Stimulated activated CD4-positive, alpha-beta T cell treated with anti-CD3 and anti-CD28 coated beads, TNF-alpha, amount 100 ng/mL, for 48 hours (primary cell): ENCODE results near the gene ATRIP.
"Not testable (repeated sequence)": the region's sequence is repeated elsewhere in the genome, so short reads cannot be mapped to it uniquely, and the experiment has no call there.

Experiments
- DNase-seq, 3 donors: peaks; one replicate each; pipeline ENCODE4 v3.0.0-alpha.2; 2020; ENCODE audit warnings: low read depth in 3 of 3

The ATRIP gene

GRCh38 chr3:48467473-48468267 is 21.1 kb downstream of the ATRIP start:
- no peak for DNase-seq

DNA sequence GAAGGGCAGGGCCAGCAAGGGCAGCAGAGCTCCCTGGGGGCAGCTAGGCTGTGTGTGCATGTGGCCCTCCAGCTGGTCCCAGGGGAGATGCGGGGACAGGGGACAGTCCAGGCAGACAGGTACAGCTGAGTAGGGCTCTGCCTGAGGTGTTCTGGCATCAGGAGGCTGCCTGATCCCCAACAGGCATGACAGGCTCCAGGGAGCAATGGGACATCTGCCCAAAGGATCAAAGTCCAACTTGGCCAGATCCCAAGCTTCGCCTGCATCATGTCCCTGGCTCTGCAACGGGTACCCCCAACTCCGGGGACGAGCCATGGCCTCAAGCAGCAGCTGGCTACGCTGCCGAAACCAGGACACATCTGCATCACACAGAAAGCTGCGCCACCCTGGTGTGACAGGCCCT is 21.8 kb downstream of the ATRIP start:
- no peak for DNase-seq

- no peak for DNase-seq
Observed at GRCh38 chr3:48469046-48469915, 22.7 kb downstream of the ATRIP start.

DNA sequence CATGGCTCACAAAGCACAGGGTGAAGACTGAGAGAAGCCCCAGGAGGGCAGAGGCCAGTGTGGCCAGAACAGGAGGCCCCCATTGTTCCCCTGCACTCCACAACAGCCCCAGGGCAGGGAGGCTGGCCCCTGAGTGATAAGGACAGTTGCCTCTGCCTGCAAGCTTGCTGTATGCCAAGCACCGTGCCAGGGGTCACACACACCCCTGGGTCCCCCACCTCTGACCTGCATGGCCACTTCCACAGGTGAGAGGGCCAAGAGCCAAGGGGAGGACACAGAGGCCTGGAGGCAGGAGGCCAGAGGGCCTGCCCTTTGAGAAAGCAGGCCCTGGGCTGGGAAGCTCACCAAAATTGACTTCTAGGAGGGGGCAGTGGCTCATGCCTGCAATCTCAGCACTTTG is 23.7 kb downstream of the ATRIP start:
- no peak for DNase-seq

DNA sequence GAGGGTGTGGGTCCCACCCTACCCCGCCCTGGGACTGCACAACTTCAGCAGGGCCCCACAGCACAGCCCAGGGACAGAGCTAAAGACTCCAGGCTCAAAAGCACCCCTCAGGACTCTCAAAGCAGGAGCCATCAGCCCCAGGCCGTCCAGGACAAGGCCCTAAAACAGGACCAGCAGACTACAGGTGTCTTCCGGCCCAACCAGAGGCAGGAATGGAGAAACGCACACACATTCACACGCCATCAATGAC is 26.1 kb downstream of the ATRIP start:
- DNase-seq: no peak

- peak; percentile 85 to 97 (median 95) for DNase-seq
Observed at GRCh38 chr3:48472923-48473616, 26.5 kb downstream of the ATRIP start.

DNA sequence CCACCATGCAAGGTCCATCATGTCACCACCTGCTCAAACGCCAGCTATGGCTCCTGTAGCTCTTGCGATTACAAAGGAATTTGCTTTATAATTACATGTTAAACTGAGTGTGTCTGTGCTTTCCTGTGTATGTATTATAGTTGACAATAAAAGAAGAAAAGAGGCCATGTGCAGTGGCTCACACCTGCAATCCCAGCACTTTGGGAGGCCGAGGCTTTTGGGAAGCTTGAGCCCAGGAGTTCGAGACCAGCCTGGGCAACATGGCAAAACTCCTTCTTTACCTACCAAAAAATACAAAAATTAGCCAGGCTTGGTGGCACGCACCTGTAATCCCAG is 27.0 kb downstream of the ATRIP start:
- DNase-seq: no peak

GRCh38 chr3:48474031-48474430 is 27.5 kb downstream of the ATRIP start:
- not testable (repeated sequence) for DNase-seq

- DNase-seq: no peak
Observed at GRCh38 chr3:48474619-48475018, 28.1 kb downstream of the ATRIP start.

DNA sequence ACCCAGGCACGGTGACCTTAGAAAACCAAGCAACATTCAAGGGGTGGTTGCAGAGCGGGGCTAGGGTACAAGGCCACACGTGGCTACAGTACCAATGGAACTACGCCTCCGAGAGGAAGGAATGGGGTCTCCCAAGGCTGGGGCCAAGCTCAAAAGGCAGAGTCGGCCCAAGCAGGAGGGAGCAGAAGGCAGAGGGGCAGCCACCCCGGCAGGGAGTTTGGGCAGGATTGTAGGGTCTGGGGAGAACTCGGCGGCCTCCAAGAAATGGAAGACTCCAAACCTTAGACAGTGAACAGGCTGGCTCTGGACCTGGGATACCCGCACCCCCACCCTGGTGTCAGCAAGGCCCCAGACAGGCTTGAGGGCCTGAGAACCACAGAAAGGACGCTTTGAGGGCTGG is 28.7 kb downstream of the ATRIP start:
- no peak for DNase-seq

DNA sequence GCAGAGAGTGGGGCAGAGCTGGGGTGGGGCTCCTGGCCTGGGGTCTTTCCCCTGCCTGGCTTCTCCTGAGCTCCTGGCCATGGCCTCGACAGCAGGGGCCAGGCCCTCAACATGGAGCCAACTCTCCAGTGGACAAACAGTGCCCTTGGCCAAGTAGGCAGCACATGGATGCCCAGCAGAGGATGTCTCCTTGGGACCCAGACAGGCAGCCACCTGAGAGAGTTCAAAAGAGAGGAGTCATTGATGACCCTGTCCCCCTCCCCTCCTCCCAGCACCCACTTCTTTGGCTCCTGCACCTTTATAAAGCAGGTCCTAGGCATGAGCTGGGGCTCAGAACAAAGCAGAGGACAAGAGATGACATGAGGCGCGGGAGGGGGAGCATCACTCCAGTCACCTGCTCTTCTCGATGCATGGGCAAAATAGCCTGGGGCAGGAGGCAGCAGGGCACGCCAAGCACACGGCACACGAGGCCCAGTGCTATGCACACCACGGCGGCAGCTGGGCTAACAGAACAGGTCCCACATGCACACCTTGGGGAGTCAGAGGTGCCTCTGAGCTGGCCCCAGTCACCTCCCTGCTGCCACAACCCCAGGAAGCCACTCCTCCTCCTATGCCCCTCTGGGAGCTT is 30.0 kb downstream of the ATRIP start:
- DNase-seq: no peak

GRCh38 chr3:48477959-48478520 is 31.5 kb downstream of the ATRIP start:
- DNase-seq: no peak

- no peak for DNase-seq
Observed at GRCh38 chr3:48478626-48479555, 32.4 kb downstream of the ATRIP start.

- DNase-seq: not testable (repeated sequence)
Observed at GRCh38 chr3:48480891-48481290, 34.4 kb downstream of the ATRIP start.

DNA sequence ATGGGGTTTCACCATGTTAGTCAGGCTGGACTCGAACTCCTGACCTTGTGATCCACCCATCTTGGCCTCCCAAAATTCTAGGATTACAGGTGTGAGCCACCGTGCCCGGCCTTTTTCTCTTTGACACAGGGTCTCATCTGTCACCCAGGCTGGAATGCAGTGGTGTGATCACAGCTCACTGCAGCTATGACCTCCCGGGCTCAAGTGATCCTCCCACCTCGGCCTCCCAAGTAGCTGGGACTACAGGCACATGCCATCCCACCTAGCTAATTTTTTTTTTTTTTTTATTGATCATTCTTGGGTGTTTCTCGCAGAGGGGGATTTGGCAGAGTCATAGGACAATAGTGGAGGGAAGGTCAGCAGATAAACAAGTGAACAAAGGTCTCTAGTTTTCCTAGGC is 36.3 kb downstream of the ATRIP start:
- DNase-seq: not testable (repeated sequence)

- no peak for DNase-seq
Observed at GRCh38 chr3:48486952-48487351, 40.4 kb downstream of the ATRIP start.

DNA sequence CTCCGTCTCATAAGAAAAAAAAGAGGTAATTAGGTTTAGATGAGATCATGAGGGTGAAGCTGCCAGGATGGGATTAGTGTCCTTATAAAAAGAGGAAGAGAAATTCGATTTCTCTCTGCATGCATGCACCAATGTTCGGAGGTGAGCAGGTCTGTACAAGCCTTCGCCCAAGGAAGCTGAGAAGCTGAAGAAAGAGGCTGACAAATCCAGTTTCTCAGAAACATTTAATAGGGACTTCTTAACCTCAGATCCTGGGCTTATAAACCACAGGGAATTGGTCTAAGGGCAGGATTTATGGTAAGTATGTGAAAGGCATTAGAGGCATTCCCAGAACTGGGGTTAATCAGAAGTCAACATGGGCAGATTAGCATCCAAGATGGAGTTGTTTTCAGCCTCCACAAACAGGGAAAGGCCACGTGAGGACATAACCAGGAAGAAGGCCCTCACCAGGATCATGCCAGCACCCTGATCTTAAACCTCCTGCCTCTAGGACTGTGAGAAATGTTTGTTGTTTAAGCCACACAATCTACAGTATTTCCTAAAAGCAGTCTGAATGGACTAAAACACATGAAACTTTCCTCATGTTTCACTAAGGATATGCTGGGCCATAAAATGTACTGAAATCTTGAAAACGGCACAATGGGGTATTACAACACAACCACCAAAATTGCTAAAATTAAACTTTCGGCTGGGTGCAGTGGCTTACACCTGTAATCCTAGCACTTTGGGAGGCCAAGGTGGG is 46.1 kb downstream of the ATRIP start:
- DNase-seq: no peak

- no peak for DNase-seq
Observed at GRCh38 chr3:48493203-48493501, 46.6 kb downstream of the ATRIP start.

DNA sequence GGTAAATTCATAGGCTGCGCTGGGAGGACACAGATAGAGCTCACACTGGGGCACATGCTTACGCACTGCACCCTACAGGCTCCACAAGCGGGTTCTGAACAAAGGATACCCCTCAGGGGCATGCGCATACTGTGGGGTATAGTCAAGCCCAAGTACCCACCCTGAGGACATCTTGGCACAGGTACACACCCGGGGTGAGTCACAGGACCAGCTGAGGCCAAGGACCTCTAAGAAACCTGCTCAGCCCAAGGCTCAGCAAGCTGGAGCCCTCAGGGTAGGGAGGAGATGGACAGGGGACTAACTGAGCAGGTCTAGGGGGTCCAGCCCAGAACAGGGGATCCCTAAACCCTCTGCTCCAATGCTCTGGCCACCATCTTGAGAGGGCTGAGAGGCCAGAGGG is 54.1 kb downstream of the ATRIP start:
- no peak for DNase-seq

- DNase-seq: no peak
Observed at GRCh38 chr3:48501196-48501595, 54.7 kb downstream of the ATRIP start.
